ENCODE results near the gene PHF2. TPM values are rescaled to one million over a fixed set of nuclear protein-coding genes. Genes with fewer than 3 reads are reported as not detected.
A peak's percentile ranks its signal among the peaks of the same experiment; 100 is the strongest.

PHF2 gene
- total RNA-seq, 1 experiment from 2014 or later: 17.4 TPM

GRCh38 chr9:93558503-93558902, 17.9 kb upstream of the PHF2 start:
- H3K9me3 Mint-ChIP-seq: no peaks in the 10 kb centered on the region
- Histone ChIP-seq H2BK5ac (ENCODE audit: insufficient read length, low read length) (no peak overlapping the region), H3K79me2 (ENCODE audit: insufficient read depth, low read length) (no peaks in the 10 kb centered on the region), H2BK15ac (ENCODE audit: low read depth, low read length) (no peak overlapping the region), H4K91ac (ENCODE audit: insufficient read length, low read depth, low read length) (no peak overlapping the region), H3K4me1 (ENCODE audit: insufficient read depth, low read length) (no peaks in the 10 kb centered on the region), H3K4ac (ENCODE audit: low read depth, low read length) (no peak overlapping the region), H3K27me3 (ENCODE audit: insufficient read depth, low read length) (no peaks in the 10 kb centered on the region), H3K27ac (ENCODE audit: insufficient read length, low read depth, low read length) (no peak overlapping the region), H4K20me1 (ENCODE audit: control insufficient read depth, insufficient read depth, insufficient read length) (no peaks in the 10 kb centered on the region), H2BK120ac (ENCODE audit: low read depth, low read length, poor library complexity, severe bottlenecking) (no peak overlapping the region), H3K18ac (ENCODE audit: insufficient read length, low read depth, low read length) (no peak overlapping the region), H3K14ac (ENCODE audit: insufficient read depth, low read length) (no peak overlapping the region), H3K56ac (ENCODE audit: insufficient read length, low read depth, low read length) (no peak overlapping the region), H3T11ph (ENCODE audit: low read length) (no peak overlapping the region), H3K9ac (ENCODE audit: extremely low read depth, insufficient read length, low read length) (no peak overlapping the region), H2BK12ac (ENCODE audit: insufficient read length, low read depth, low read length) (no peak overlapping the region), H3K79me1 (ENCODE audit: insufficient read depth, low read depth, low read length, poor library complexity, severe bottlenecking) (no peaks in the 10 kb centered on the region), H3K23me2 (ENCODE audit: insufficient read length, low read depth, low read length, poor library complexity, severe bottlenecking) (no peaks in the 10 kb centered on the region), H4K5ac (ENCODE audit: insufficient read length, low read depth, low read length) (no peak overlapping the region), H3K23ac (ENCODE audit: insufficient read length, low read depth, low read length) (no peak overlapping the region), H3K9me3 (ENCODE audit: control insufficient read depth, low read depth, low read length) (no peaks in the 10 kb centered on the region), H2AK5ac (ENCODE audit: insufficient read length, low read length) (no peak overlapping the region), H4K8ac (replicated peaks; ENCODE audit: insufficient read length, low read depth, low read length) (no peak overlapping the region), H2AFZ (ENCODE audit: low read length) (no peak overlapping the region), H3K4me2 (ENCODE audit: insufficient read depth, insufficient read length, low read length) (no peak overlapping the region), H2BK20ac (ENCODE audit: low read depth, low read length, poor library complexity, severe bottlenecking) (no peak overlapping the region)
- peak overlapping the region in 2 of 3 experiments; percentile 59 to 64; a peak in 3 of 7 replicates for H3K27ac Mint-ChIP-seq
- WGBS (ENCODE audit: extremely low coverage, insufficient read length, low lambda C conversion rate): no CpG with 5 or more reads among the region's 14 CpGs
- DNase-seq: no peak
- no peaks in the 10 kb centered on the region for H3K27me3 Mint-ChIP-seq (ENCODE audit: low read depth)
- no peak for TF ChIP-seq CTCF (conservative IDR thresholded peaks at IDR 0.05)
- H3K4me1 Mint-ChIP-seq: peaks cover 14 to 15% of the 10 kb centered on the region in 2 experiments
- H3K36me3 Mint-ChIP-seq (ENCODE audit: insufficient read depth in 1 of 3, low read depth in 3 of 3): peaks cover 29 to 73% (median 52%) of the 10 kb centered on the region in 3 experiments; a peak in 6 of 7 replicates
- no peak overlapping the region for H3K4me3 Mint-ChIP-seq

Measured in H9 (cell line).